GM19467 (cell line): ENCODE measurements around the gene TMUB1.
"Not testable (repeated sequence)": the region's sequence is repeated elsewhere in the genome, so short reads cannot be mapped to it uniquely, and the experiment has no call there.

Experiments
- ATAC-seq: cut with Tn5 transposase; IDR thresholded peaks from one replicate; pipeline ENCODE4 v1.9.1; 2021; ENCODE audit warnings: mild to moderate bottlenecking, moderate library complexity; ENCODE audit not compliant: unreplicated experiment

Gene TMUB1

DNA sequence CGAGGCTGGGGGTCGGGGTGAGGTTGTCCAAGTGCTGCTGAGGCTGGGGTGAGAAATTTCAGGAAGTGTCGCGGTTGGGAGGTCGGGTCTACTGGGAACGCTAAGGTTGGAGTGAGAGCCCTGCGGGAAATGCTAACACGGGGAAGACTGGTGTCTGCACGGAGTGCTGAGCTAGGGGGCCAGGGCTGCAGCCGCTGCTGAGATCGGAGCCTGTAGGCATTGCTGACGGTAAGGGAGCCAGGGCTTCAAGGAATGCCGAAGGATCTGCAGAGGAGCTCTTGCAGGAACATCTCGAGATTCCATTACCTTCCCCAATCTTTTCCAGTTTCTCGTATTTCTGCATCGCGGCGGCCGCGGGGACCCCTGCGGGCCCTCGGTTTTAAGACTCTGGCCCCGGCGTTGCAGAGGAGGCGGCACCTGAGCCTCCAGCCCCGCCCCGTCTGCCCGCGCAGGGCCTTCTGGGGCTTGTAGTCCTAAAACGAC, 25.7 kb downstream of the TMUB1 start, which contains the start of gene CDK5:
CDK5 (minus strand) TSS at position 392 of the 483 bp plus-strand sequence; CDS start at position 343, 49 bp downstream.
- ATAC-seq = peak; percentile 13

DNA sequence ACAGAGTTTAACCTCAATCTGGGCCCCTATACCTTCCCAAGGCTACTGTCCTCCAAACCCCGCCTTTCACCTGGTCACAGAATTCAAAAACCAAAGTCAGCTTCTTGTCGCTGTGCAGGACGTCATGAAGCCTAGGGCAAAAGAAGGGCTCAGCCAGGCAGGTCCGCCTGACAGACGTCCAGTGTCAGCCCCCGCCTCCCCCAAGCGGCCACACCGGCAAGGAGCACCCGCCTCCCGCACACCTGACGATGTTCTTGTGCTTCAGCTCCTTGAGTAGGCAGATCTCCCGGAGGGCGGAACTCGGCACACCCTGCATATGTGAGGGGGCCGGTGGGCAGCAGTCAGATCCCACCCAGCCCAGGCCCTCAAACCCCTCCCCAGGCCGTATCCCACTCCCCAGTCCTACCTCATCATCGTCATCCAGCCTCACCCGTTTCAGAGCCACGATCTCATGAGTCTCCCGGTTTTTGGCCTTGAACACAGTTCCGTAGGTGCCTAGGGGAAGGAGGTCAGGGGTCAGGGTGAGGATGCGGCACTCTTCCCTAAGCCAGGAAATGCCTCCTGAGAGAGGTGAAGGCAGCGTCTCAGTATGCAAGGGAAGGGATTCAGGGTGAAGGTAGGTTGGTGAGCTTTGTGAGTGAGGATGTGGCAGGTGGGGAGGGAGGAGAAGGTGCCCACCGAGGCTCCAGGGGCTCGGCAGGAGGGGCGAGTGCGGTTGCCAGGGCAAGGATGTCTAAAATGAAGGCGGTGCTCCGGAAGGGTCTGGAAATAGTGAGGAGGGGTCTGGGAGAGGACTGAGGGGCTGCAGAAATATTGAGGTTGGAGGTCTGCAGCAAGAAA, 26.4 kb downstream of the TMUB1 start:
- ATAC-seq = no peak

GRCh38 chr7:151056283-151056665, 27.0 kb downstream of the TMUB1 start:
- ATAC-seq = no peak

DNA sequence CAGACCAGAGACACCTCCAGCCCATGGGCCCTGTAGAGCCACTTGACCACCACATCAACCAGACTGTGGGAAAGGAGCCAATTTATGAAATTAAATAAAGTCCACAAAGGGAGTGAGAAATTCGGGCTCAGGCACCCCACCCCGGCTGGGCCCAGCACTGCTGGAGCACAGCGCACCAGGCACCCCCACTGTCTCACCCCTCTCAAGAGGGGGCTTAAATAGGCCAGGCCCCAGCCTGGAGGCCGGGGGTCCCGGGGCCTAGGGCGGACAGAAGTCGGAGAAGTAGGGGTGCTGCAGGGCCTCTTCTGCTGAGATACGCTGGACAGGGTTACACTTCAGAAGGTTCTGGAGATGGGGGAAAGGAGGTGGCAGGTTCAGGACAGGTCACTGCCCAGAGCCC, 29.5 kb downstream of the TMUB1 start:
- ATAC-seq = no peak

GRCh38 chr7:151053096-151053495, 30.2 kb downstream of the TMUB1 start:
- no peak for ATAC-seq

- ATAC-seq = no peak
These were observed 32.2 kb downstream of the TMUB1 start for GRCh38 chr7:151051108-151051507.

DNA sequence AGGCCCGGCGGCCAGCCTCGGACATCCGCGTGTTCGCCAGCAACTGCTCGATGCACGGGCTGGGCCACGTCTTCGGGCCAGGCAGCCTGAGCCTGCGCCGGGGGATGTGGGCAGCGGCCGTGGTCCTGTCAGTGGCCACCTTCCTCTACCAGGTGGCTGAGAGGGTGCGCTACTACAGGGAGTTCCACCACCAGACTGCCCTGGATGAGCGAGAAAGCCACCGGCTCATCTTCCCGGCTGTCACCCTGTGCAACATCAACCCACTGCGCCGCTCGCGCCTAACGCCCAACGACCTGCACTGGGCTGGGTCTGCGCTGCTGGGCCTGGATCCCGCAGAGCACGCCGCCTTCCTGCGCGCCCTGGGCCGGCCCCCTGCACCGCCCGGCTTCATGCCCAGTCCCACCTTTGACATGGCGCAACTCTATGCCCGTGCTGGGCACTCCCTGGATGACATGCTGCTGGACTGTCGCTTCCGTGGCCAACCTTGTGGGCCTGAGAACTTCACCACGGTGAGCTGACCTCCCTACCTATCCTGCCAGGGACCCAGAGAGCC, 34.3 kb downstream of the TMUB1 start:
- no peak for ATAC-seq

GRCh38 chr7:151047976-151048815, 35.1 kb downstream of the TMUB1 start, which contains the start of gene ASIC3:
Gene ASIC3, plus strand, starts transcription at chr7:151048531. Its CDS starts 355 bp downstream, at chr7:151048886.
- no peak for ATAC-seq

- ATAC-seq = no peak
These were observed 36.4 kb downstream of the TMUB1 start for GRCh38 chr7:151046603-151047573.

- ATAC-seq = no peak
These were observed 37.3 kb downstream of the TMUB1 start for GRCh38 chr7:151045967-151046366.

DNA sequence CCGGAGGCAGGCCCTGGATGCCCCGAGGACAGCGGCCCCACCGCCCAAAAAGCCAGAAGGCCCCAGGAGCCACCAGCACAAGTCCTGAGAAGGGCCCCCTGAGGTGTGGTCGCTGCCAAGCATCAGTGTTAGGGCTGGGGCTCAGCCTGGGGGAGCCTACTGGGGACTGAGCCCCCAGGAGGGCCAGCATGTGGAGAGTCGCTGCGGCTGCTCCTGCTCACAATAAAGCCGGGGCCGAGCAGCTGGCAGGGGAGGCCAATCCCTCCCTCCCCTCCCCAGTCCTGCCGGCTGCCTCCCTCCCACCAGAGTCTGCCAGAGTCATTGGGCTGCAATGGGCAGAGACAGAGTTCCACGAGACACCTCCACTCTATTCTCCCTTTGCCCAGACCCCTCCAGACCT, 38.0 kb downstream of the TMUB1 start:
- ATAC-seq = no peak

GRCh38 chr7:151043959-151044358, 39.3 kb downstream of the TMUB1 start:
- no peak for ATAC-seq

DNA sequence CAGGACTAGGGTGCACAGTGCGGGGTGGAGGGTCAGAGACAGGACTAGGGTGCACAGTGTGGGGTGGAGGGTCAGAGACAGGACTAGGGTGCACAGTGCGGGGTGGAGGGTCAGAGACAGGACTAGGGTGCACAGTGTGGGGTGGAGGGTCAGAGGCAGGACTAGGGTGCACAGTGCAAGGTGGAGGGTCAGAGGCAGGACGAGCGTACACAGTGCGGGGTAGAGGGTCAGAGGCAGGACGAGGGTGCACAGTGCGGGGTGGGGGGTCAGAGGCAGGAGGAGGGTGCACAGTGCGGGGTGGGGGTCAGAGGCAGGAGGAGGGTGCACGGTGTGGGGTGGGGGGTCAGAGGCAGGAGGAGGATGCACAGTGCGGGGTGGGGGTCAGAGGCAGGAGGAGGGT, 39.8 kb downstream of the TMUB1 start:
- not testable (repeated sequence) for ATAC-seq

- no peak for ATAC-seq
These were observed 42.5 kb downstream of the TMUB1 start for GRCh38 chr7:151040616-151041375.

DNA sequence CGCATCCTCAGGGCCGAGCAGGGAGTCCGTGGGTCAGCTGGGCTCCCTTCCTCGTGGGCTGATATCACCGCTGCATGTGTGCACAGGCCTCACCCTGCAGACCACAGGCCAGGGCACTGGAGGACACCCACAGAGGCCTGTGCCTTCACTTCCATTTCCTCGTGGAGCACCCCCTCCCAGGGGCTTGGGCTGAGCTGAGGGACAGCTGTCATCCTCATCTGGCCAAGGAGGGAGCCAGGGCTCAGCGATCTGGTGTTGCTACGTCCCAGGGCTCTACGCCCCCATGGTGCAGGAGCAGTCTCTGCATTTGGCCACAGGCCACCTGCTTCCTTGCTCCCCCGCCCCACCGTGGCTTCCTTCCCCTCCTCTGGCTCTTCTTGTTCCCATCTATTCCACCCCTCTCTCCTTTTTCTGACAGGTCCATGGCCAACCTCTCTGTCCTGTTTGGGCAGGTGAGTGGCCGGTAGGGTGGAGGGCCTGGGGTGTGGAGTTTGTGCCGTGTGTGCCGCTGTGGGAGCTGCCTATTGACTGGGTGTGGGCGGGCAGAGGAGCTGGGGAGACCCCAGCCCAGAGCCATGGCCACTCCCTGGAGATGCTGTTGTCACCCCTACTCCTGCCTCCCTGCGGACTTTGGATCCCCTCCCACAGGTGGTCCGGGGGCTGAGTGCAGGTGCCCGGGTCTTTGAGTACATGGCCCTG, 43.3 kb downstream of the TMUB1 start:
- ATAC-seq = no peak

GRCh38 chr7:151038951-151039849, 44.1 kb downstream of the TMUB1 start:
- ATAC-seq = no peak

GRCh38 chr7:151035902-151036301, 47.4 kb downstream of the TMUB1 start:
- no peak for ATAC-seq
